GM12878 (cell line): ENCODE results near the gene NT5E. TPM values are rescaled to one million over a fixed set of nuclear protein-coding genes. Genes with fewer than 3 reads are reported as not detected.

ENCODE experiments used
- ATF7 ChIP-seq: fragments of 450-650 bp; IDR thresholded peaks from 2 replicates; pipeline ENCODE4 v1.6.1; 2016; ENCODE audit warnings: low read depth, mild to moderate bottlenecking
- CBX3 ChIP-seq: fragments of 200-600 bp; sonication (generic); IDR thresholded peaks from 2 replicates; pipeline ENCODE4 v1.6.1; 2016; ENCODE audit warnings: low read depth, borderline replicate concordance
- CREM ChIP-seq: IDR thresholded peaks from 2 replicates; pipeline ENCODE4 v1.6.1; 2014; ENCODE audit warnings: antibody characterized with exemption, low read depth
- EP300 ChIP-seq, 2 experiments: fragments of 150-350 bp in 1 of 2; IDR thresholded peaks; 2 replicates each; pipeline ENCODE4 v1.6.1; 2011 to 2012; ENCODE audit warnings: low read depth in 2 of 2, low read length in 2 of 2, borderline replicate concordance in 1 of 2, improper control_type of control experiment in 1 of 2, inconsistent platforms in 1 of 2; ENCODE audit not compliant: control insufficient read depth in 1 of 2
- ESRRA ChIP-seq: IDR thresholded peaks from 2 replicates; pipeline ENCODE4 v1.6.1; 2012; ENCODE audit warnings: mild to moderate bottlenecking, low read length, improper control_type of control experiment
- LARP7 ChIP-seq: fragments of 450-650 bp; IDR thresholded peaks from 2 replicates; pipeline ENCODE4 v1.6.1; 2017; ENCODE audit warnings: mild to moderate bottlenecking
- NFYA ChIP-seq: IDR thresholded peaks from 2 replicates; pipeline ENCODE4 v1.6.1; 2011; ENCODE audit warnings: low read depth, mild to moderate bottlenecking, low read length, improper control_type of control experiment, borderline replicate concordance
- NR2C2 ChIP-seq: IDR thresholded peaks from 2 replicates; pipeline ENCODE4 v1.6.1; 2011; ENCODE audit warnings: borderline replicate concordance, low read depth; ENCODE audit not compliant: control insufficient read depth, insufficient read length
- RAD51 ChIP-seq: fragments of 450-650 bp; IDR thresholded peaks from 2 replicates; pipeline ENCODE4 v1.6.1; 2016; ENCODE audit warnings: moderate library complexity, mild to moderate bottlenecking, inconsistent platforms
- RBBP5 ChIP-seq: fragments of 200-600 bp; sonication (generic); conservative IDR thresholded peaks from 2 replicates; pipeline ENCODE4 v1.6.1; 2016
- SIN3A ChIP-seq: IDR thresholded peaks from 2 replicates; pipeline ENCODE4 v1.6.1; 2012; ENCODE audit warnings: low read depth, low read length, improper control_type of control experiment
- SMAD1 ChIP-seq: fragments of 450-650 bp; IDR thresholded peaks from 2 replicates; pipeline ENCODE4 v1.6.1; 2018; ENCODE audit warnings: mild to moderate bottlenecking, low read depth; ENCODE audit not compliant: partially characterized antibody
- STAT1 ChIP-seq: fragments of 450-650 bp; conservative IDR thresholded peaks from 2 replicates; pipeline ENCODE4 v1.6.1; 2014; ENCODE audit warnings: antibody characterized with exemption, mild to moderate bottlenecking
- SUZ12 ChIP-seq: fragments of 200-600 bp; sonication (generic); IDR thresholded peaks from one replicate; pipeline ENCODE4 v1.6.1; 2018; ENCODE audit warnings: antibody characterized with exemption, mild to moderate bottlenecking; ENCODE audit not compliant: unreplicated experiment
- TCF3 ChIP-seq: IDR thresholded peaks from 2 replicates; pipeline ENCODE4 v1.6.1; 2012; ENCODE audit warnings: low read depth, mild to moderate bottlenecking, low read length, borderline replicate concordance; ENCODE audit not compliant: insufficient read depth
- ZSCAN29 ChIP-seq: fragments of 450-650 bp; IDR thresholded peaks from 2 replicates; pipeline ENCODE4 v1.6.1; 2017; ENCODE audit warnings: mild to moderate bottlenecking, moderate library complexity
- polyA plus RNA-seq, 11 experiments: library from polyadenylated mRNA; depleted of rRNA in 4 of 11; unstranded in 6 of 11; stranded (reverse) in 5 of 11; fragments of >200 nt; fragmentation: Nextera tagmentation in 4 of 11; fragmentation: Illumina TruSeq in 1 of 11; extraction: Ambion mirVana in 4 of 11; extraction: Trizol in 1 of 11; gene quantifications; 1 replicate in 1 of 11; 2 replicates in 10 of 11; pipeline versions ENCODE4 v1.2.1 to v1.2.3, GENCODE V29; 2011 to 2016; ENCODE audit warnings: inconsistent platforms in 2 of 11, missing spikeins in 2 of 11, low read depth in 1 of 11
- total RNA-seq, 4 experiments: library from RNA; depleted of rRNA in 3 of 4; stranded (reverse); fragments of >200 nt in 3 of 4; fragmentation: Illumina TruSeq in 1 of 4; extraction: Trizol in 1 of 4; gene quantifications; 2 replicates each; pipeline versions ENCODE4 v1.2.1 to v1.2.3, GENCODE V29; 2013 to 2021
- TF ChIP-seq, protein P1 (sequence below): fragments of 450-650 bp; IDR thresholded peaks from 2 replicates; pipeline ENCODE4 v1.6.1; 2017; ENCODE audit warnings: mild to moderate bottlenecking, low read depth, inconsistent platforms; ENCODE audit not compliant: poor library complexity, severe bottlenecking
- TF ChIP-seq, protein P2 (sequence below): fragments of 450-650 bp; IDR thresholded peaks from 2 replicates; pipeline ENCODE4 v1.6.1; 2016; ENCODE audit warnings: mild to moderate bottlenecking
- TF ChIP-seq, protein P3 (sequence below): fragments of 450-650 bp; IDR thresholded peaks from 2 replicates; pipeline ENCODE4 v1.6.1; 2017; ENCODE audit warnings: mild to moderate bottlenecking, moderate library complexity
- TF ChIP-seq, protein P4 (sequence below): IDR thresholded peaks from 2 replicates; pipeline ENCODE4 v1.6.1; 2012; ENCODE audit warnings: low read depth, low read length, improper control_type of control experiment

The NT5E gene
- total and polyA plus RNA-seq, 10 of the 15 experiments (the other 5 are each of a cell fraction or from before 2014, with no cell fraction given): 1.9 to 9.7 (median 7.3) TPM

DNA sequence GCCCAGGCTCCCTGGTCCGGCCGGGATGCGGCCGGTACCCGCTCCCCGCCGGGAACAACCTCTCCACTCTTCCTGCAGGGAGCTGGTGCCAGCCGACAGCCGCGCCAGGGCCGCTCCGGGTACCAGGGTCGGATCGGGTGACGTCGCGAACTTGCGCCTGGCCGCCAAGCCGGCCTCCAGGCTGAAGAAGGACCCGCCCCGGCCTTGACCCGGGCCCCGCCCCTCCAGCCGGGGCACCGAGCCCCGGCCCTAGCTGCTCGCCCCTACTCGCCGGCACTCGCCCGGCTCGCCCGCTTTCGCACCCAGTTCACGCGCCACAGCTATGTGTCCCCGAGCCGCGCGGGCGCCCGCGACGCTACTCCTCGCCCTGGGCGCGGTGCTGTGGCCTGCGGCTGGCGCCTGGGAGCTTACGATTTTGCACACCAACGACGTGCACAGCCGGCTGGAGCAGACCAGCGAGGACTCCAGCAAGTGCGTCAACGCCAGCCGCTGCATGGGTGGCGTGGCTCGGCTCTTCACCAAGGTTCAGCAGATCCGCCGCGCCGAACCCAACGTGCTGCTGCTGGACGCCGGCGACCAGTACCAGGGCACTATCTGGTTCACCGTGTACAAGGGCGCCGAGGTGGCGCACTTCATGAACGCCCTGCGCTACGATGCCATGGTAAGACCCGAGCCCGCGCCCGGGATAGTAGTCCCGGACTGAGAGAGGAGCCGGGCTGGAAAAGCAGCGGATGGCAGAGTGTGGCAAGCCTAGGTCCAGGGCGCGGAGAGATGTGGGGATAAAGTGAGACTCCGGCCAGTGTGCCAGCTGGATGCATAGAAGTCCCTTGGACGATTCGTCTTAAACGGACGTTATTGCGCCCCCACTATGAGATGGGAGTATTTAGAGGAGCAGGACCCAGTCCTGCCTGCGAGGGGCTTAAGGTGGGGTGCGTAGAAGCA is at the start of gene NT5E (continued):
- TF ChIP-seq EP300 (IDR thresholded peaks at IDR 0.05; ENCODE audit: borderline replicate concordance in 1 of 2, control insufficient read depth in 1 of 2, low read depth in 2 of 2, low read length in 2 of 2) (no peak), CREM (no peak), LARP7 (peak; percentile 55; the same call in 1 of the 2 replicates), STAT1 (no peak), NFYA (no peak), CBX3 (no peak), RAD51 (no peak), ESRRA (no peak), ZSCAN29 (no peak), SUZ12 (no peak), SIN3A (no peak; the same call in 1 of the 2 replicates), TCF3 (no peak), RBBP5 (no peak), ATF7 (0 out of 2 replicates have a peak, but pooled peaks have one; percentile 34), NR2C2 (no peak), SMAD1 (no peak)
- TF ChIP-seq, protein P1, sequence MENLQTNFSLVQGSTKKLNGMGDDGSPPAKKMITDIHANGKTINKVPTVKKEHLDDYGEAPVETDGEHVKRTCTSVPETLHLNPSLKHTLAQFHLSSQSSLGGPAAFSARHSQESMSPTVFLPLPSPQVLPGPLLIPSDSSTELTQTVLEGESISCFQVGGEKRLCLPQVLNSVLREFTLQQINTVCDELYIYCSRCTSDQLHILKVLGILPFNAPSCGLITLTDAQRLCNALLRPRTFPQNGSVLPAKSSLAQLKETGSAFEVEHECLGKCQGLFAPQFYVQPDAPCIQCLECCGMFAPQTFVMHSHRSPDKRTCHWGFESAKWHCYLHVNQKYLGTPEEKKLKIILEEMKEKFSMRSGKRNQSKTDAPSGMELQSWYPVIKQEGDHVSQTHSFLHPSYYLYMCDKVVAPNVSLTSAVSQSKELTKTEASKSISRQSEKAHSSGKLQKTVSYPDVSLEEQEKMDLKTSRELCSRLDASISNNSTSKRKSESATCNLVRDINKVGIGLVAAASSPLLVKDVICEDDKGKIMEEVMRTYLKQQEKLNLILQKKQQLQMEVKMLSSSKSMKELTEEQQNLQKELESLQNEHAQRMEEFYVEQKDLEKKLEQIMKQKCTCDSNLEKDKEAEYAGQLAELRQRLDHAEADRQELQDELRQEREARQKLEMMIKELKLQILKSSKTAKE: no peak
- TF ChIP-seq, protein P2, sequence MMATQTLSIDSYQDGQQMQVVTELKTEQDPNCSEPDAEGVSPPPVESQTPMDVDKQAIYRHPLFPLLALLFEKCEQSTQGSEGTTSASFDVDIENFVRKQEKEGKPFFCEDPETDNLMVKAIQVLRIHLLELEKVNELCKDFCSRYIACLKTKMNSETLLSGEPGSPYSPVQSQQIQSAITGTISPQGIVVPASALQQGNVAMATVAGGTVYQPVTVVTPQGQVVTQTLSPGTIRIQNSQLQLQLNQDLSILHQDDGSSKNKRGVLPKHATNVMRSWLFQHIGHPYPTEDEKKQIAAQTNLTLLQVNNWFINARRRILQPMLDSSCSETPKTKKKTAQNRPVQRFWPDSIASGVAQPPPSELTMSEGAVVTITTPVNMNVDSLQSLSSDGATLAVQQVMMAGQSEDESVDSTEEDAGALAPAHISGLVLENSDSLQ: no peak
- TF ChIP-seq, protein P3, sequence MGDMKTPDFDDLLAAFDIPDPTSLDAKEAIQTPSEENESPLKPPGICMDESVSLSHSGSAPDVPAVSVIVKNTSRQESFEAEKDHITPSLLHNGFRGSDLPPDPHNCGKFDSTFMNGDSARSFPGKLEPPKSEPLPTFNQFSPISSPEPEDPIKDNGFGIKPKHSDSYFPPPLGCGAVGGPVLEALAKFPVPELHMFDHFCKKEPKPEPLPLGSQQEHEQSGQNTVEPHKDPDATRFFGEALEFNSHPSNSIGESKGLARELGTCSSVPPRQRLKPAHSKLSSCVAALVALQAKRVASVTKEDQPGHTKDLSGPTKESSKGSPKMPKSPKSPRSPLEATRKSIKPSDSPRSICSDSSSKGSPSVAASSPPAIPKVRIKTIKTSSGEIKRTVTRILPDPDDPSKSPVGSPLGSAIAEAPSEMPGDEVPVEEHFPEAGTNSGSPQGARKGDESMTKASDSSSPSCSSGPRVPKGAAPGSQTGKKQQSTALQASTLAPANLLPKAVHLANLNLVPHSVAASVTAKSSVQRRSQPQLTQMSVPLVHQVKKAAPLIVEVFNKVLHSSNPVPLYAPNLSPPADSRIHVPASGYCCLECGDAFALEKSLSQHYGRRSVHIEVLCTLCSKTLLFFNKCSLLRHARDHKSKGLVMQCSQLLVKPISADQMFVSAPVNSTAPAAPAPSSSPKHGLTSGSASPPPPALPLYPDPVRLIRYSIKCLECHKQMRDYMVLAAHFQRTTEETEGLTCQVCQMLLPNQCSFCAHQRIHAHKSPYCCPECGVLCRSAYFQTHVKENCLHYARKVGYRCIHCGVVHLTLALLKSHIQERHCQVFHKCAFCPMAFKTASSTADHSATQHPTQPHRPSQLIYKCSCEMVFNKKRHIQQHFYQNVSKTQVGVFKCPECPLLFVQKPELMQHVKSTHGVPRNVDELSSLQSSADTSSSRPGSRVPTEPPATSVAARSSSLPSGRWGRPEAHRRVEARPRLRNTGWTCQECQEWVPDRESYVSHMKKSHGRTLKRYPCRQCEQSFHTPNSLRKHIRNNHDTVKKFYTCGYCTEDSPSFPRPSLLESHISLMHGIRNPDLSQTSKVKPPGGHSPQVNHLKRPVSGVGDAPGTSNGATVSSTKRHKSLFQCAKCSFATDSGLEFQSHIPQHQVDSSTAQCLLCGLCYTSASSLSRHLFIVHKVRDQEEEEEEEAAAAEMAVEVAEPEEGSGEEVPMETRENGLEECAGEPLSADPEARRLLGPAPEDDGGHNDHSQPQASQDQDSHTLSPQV: no peak
- TF ChIP-seq, protein P4, sequence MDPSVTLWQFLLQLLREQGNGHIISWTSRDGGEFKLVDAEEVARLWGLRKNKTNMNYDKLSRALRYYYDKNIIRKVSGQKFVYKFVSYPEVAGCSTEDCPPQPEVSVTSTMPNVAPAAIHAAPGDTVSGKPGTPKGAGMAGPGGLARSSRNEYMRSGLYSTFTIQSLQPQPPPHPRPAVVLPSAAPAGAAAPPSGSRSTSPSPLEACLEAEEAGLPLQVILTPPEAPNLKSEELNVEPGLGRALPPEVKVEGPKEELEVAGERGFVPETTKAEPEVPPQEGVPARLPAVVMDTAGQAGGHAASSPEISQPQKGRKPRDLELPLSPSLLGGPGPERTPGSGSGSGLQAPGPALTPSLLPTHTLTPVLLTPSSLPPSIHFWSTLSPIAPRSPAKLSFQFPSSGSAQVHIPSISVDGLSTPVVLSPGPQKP: peak; percentile 29; the same call in 1 of the 2 replicates
